PC-3 (cell line): Measurements from ENCODE around the gene MCHR2.

Experiments used
- CTCF ChIP-seq: fragments of 300-600 bp; sonication (generic); conservative IDR thresholded peaks from 2 replicates; pipeline ENCODE4 v1.5.1; 2017; ENCODE audit warnings: antibody characterized with exemption, low read depth, mild to moderate bottlenecking, low read length
- EZH2 ChIP-seq: fragments of 300-600 bp; sonication (generic); IDR thresholded peaks from one replicate; pipeline ENCODE4 v1.6.1; 2017; ENCODE audit warnings: antibody characterized with exemption, mild to moderate bottlenecking, low read length; ENCODE audit not compliant: unreplicated experiment
- EZH2phosphoT487 ChIP-seq: fragments of 300-600 bp; sonication (generic); IDR thresholded peaks from 2 replicates; pipeline ENCODE4 v1.6.1; 2018; ENCODE audit warnings: mild to moderate bottlenecking, antibody characterized with exemption, low read length, borderline replicate concordance

GRCh38 chr6:99946005-99946404 is 48.0 kb downstream of the MCHR2 start:
- TF ChIP-seq CTCF (no peak), EZH2 (no peak), EZH2phosphoT487 (no peak)
